SK-MEL-5 (cell line): Measurements from ENCODE around the gene DPP10. TPM values are rescaled to one million over a fixed set of nuclear protein-coding genes. Genes with fewer than 3 reads are reported as not detected.

Source experiments
- DNase-seq: peaks from one replicate; pipeline ENCODE4 v3.0.0-alpha.2; 2016; ENCODE audit warnings: low read depth, low spot score
- in situ Hi-C: cut with HindIII; loops from 2 replicates; pipeline ENCODE4 v1.10.0; 2016; ENCODE audit warnings: low sequenced_read_pairs, high pct_unique_total_duplicates, low pct_unique_long_range_greater_than_20kb
- total RNA-seq: library from RNA; depleted of rRNA; stranded (reverse); fragments of >200 nt; shearing (Covaris generic); gene quantifications from 2 replicates; pipeline ENCODE4 v1.2.3, GENCODE V29; 2014

DPP10 gene
- total RNA-seq, 1 experiment from 2014 or later, result not detected

DNA sequence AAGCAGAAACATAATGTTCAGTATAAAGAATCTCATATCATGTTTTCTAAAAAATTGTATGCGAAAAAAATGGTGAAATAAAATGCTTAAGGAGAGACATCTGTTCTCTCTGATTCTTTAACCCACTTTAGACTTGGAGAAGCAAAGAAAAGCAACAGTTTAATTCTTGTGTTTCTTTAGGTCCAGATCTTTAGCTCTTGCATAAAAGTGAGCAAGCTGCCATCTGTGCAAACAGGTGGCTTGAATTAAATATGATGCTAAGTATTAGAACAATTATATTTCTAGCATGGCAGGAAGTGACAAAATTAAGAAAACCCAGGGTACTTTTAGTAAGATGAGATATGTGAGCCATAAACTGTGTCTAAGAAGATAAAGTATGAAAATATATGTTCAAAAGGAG, 1038.3 kb downstream of the DPP10 start:
- DNase-seq, result no peak
- in situ Hi-C loops, result no loop called here

DNA sequence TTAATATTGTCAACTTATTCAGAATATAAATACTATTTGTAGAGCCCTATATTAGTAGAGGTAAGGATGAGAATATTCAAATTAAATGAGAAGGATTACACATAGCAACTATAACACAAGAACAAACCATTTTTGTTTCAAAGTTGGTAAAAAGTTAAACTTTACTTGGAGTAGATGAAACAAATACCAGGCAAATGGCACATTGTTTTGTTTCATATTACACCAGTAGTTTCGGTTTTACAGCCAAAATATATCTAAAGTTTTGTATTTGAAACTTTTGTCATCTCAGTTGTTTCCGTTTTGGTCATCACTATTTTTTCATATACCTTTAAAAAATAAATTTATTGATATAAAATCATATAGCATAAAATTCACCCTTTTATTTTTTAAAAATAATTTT, 1039.4 kb downstream of the DPP10 start:
- in situ Hi-C loops, result no loop called here
- no peak for DNase-seq

DNA sequence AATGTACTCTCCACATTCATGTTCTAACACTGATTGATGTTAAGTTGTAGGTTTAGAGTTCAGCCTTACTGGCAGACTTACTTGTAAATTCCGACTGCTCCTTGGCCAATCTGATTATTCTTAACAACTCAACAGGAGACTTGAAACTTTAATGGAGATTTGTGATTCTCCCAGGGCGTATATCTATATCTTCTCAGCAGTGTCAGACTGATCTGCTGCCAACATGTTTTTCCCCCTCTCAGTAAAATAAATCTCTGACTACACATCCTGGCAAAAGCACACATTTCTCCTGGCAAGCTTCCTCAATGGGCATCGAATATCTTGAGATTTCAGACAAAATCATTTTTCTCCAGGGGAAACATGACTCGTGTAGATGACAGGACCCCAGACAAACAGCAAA, 1041.2 kb downstream of the DPP10 start:
- no peak for DNase-seq
- in situ Hi-C loops, result no loop called here

DNA sequence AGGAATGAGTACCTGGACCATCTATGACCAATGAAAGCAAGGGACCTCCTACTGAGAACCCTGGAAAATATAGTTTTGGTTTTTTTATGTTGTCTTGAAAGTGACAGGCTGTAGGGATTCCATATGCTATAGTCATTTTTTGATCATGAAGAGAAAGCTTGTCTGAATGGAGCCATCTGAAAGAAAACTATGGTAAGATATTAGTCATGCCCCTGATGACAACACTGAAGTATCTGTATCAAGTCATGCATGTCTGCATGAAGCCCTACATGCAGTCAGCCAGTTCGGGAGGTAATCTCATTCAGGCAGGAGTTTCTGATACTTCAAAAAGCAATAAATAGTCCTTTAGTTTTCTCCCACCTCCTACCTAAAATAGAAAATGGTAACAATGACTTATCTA, 1042.0 kb downstream of the DPP10 start:
- in situ Hi-C loops, result no loop called here
- no peak for DNase-seq

DNA sequence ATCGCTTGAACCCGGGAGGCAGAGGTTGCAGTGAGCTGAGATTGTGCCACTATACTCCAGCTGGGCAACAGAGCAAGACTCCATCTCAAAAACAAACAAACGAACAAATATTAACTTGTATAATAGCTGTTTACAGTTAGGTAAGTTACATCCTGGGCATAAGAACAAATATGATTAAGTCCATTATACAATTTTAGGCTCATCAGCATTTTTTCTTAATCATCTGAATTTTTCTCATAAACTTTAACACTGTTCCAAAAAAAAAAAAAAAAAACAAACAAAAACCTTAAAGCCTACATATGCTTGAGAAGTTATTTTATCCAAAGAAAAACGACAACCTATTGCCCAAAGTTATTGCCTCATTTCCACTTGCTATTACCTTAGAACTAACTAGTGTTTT, 1042.5 kb downstream of the DPP10 start:
- in situ Hi-C loops, result no loop called here

DNA sequence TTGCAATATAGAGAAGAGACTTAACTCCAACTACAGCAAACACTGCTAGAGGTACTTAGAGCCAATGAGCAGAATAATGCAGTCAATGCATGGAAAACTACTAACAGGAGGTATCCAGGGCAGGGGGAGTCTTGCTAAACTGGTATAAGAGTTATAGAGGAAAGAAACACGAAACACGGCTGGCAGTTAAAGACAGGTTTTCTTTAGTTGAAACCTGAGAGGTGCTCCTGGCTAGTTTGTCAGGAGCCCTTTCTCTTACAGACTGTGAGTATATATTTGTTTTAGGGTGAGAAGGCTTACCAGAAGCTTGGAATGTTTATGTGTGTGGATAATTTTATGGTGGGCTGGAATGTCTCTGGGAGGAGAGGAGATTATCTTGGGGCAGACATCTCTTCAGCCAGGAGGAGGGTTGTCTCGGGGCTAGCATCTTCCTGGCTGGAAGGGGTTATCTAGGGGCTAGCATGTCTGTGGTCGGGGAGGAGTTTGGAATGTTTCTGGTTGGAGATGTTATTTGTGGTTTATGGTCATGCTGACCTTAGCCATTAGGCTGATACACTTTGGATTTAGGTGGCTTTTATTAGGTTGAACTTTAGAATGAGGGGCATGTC, 1048.8 kb downstream of the DPP10 start:
- in situ Hi-C loops, result no loop called here
- no peak for DNase-seq

More for the DNA sequence above, 1042.5 kb downstream of the DPP10 start:
- no peak for DNase-seq

DNA sequence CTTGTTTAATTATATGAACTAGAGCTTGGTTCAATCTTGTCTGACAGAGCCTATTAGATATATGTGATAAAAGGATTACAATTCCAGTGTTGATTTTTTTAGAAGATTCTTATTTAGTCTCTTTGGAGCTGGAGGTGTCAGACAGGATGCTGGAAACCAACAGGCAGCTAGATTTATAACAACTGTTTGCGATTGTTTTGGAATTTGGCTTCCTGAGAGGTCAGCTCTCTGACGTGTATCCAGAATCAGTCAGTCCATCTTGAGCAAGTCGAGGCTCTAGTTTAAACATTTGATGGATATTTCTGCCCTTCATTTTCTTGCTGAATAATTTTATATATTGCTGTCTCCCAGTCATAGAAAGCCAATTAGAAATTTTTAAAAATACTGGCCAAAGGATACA, 1062.9 kb downstream of the DPP10 start:
- in situ Hi-C loops, result no loop called here
- DNase-seq, result no peak

DNA sequence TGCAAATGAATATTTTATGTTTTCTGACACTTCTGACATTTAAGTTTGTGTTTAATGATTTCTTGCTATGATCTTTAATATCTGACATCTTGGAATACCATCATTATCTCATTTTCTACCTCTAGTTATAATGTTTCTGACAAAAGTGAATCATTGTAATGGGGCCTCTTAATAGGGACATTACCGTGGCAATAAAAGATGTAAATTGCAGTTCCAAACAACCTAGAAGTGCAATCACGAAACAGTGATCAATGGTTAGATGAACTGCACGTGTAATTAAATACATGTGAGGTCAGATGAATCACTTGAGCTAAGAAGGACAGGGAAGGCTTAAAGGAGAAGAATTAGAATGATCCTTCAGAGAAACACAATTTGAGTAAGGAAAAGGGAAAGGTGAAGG, 1078.3 kb downstream of the DPP10 start:
- in situ Hi-C loops, result no loop called here
- no peak for DNase-seq

DNA sequence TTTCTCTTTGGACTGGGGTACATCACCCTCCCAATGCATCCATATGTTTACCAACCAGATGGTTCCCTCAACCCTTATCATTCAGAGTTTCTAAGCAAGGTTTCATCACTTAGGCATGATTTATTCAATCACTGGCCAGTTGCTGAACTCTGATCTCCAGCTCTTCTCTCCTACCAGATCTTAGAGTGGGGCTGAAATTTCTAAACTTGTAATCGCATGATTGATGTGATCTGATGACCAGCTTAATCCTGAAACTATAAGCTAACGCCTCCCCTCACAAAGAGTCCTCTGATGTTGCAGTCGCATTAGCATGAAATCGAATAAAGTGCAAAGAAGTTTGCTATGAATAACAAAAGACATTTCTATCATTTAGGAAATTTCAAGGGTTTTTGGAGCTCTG, 1082.0 kb downstream of the DPP10 start:
- in situ Hi-C loops, result no loop called here
- DNase-seq, result no peak

DNA sequence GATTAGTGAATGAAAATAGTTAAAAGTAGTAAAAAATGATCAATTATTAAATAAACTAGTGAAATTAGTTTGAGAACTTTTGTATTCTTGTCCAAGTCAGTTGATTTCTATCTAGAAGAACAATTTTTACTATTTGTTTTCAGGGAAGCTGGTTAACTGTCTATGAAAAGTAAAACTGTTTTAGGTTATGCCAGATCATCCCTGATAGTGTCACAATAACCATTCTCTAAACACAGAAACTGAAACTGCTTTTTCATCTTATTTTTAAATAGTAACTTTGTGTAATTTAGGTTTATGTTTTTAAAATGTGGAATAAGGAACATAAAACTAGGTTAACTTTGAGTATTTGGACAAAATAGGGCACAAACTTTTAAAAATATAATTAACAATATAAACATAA, 1087.2 kb downstream of the DPP10 start:
- in situ Hi-C loops, result no loop called here

DNA sequence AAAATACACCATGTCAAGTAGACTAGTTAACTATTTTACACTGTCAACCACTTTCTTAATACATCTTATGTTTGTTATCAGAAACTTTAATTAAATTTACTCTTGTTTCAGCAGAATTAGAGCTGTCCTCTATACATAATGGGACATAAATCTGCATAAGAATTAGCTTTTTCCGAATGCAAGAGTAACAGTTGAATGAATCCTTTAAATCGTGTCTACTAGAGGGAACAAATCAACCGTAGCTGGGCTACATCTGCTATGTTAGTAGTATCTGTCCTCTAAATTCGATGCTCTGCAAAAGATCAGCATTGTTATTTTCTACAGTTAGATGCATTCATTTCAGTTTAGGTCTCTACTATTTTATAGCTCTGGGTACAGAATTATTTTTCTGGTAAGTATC, 1090.6 kb downstream of the DPP10 start:
- in situ Hi-C loops, result no loop called here

More for the DNA sequence above, 1087.2 kb downstream of the DPP10 start:
- no peak for DNase-seq

DNA sequence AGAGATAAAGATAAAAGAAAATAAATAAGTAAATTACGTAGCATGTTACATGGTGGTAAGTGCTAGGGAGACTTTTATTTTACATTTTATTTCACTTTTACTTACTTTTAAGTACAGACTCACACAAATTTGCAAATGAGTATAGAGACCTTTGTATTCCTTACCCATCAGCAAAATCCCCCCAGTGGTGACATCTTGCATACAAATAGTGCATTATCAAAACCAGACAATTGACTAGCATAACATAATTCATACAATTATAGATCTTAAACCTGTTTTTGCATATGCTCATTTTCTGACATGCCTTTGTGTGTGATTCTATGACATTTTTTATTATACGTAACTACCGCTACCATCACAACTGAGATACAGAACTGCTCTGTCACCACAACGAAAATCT, 1099.4 kb downstream of the DPP10 start:
- DNase-seq, result no peak
- in situ Hi-C loops, result no loop called here

More for the DNA sequence above, 1090.6 kb downstream of the DPP10 start:
- DNase-seq, result no peak

DNA sequence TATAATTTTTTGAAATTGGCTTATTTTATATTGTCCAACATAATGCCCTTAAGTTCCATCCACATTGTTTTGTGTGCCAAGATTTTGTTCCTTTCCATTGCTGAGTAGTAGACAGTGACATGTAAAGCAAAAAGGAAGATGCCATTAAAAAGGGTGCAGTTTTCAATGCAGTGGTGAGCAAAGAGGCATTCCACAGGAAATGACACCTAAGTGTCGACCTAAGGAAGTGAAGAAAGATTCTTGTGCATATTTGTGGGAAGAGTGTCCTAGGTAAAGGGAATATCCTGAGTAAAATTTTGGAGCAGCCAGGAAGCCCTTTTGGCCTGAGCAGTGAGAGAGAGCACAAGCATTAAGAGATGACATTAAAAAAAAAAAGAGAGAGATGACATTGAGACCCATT, 1099.9 kb downstream of the DPP10 start:
- in situ Hi-C loops, result no loop called here
- DNase-seq, result no peak

DNA sequence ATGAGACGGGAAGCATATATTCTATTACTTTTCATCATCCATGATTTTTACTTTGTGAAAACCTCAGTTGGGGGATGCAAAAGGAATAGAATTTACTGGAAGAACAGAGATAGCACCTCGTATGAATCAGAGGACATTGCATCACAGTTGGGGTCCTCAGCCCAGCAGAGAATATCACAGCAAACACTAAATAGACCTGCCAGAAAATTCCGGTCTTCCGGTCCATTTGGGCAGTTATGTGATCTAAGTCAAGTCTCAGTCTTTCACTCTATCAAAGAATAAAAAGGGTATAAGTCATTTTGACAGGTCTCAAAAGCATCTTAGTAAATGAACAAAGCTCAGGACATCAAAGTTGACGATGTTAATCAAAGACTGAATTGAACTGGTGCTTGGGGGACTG, 1100.6 kb downstream of the DPP10 start:
- no peak for DNase-seq
- in situ Hi-C loops, result no loop called here

DNA sequence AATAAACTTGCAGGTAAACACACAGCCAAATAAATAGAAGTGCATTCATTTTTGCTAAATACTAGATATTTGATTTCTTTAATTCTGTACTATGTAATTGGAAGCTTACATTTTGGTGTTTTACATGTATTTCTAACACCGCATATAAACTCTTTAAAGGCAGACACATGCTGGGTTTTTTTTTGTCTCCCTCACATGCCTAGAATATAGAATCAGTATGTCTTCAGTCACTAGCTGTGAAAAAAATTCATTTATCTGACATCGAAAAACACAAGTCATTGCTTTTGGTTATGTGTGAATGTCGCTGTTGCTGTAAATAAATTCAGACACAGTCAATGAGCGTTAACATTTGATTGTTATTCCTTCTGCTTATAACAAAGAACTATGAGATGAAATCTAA, 1101.0 kb downstream of the DPP10 start:
- in situ Hi-C loops, result no loop called here
- DNase-seq, result no peak

DNA sequence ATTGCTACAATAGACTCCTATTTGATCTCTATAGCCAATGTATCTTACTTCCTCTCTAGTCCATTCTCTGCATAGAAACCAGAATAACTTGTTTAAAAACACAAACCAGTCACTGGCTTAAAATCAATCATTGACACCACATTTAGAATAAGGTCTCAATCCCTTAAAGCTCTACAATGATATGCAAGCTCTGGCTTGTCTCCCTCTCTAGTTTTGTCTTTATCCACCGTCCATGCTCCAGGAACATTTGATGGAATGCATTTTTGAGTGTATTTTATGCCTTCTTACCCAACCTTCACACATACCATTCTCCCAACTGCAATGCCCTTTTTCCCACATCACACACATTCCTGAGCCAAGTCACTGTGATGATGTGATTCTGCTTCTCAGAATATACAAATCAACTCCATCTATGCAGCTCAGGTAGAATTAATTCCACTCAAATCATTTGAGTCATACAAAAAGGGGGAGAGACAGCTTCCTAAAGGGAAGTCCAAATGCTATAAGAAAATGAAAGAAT, 1107.2 kb downstream of the DPP10 start:
- in situ Hi-C loops, result no loop called here
- no peak for DNase-seq

DNA sequence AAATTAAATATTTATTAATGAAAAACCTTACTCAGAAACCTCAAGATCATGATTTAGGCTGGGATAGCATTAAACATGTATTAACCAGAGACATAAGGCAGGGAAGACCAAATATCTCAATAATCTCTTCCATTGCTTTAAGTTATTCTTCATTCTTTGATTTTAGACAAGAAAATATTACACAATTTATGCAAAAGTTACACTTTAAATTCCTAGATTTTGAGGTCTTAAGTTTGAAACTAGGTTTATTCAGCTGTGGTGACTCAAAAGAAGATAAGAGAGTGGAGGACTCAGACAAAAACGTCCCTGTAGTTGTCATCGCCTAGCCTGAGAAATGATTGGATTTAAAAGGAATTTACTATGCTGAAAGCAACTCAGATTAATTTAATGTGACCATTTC, 1110.3 kb downstream of the DPP10 start:
- DNase-seq, result no peak
- in situ Hi-C loops, result no loop called here

DNA sequence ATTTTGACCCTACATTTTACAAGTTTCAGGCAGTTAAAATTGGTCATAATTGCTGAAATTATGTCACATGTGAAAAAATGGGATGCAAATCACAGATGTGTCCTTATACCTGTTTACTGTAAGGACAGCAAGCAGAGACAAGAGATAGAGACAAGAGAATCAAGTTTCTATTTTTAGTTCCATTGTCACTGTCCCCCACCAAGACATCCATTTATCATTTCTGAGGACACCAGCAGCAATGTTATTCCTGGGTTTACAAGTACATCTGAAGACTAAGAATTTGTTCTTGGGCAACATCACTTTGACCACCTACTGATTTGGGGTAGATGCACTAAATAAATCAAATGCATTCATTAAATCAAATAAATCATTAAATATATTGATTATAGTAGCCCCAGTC, 1111.7 kb downstream of the DPP10 start:
- in situ Hi-C loops, result no loop called here
- no peak for DNase-seq

DNA sequence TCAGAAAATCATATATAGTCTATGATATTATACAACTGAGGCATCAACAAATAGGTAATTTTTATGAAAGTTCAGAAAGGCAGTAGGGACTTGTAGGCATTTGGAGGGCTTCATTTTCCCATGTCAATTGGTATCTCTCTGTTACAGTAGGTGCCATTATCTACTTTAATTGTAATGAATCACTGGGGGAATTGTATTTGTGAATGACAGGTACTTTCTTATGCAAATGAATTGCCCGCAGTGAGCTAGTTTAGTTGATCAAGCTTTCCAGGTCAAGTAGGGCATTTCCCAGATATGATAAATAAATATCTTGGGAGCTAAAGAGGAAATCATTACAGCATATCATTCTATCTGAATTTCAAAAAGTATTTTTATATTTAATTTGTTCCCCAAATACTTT, 1116.3 kb downstream of the DPP10 start:
- in situ Hi-C loops, result no loop called here
- no peak for DNase-seq

DNA sequence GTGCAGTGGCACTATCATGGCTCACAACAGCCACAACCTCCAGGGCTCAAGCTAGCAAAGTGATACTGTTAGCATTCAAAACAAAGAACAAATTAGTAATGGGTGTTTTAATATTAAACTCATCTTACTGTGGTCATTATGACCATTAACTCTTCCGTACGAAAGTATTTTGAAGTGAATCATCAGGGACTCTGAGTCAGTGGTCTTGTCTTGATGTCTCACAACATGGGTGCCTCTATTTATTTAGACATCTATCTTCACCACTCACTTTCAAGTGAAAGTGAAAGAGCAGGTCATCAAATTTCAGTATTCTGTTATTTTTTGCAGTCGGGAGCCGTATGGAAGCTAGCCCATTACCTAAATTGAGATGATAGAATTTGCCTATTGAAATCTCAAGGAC, 1118.2 kb downstream of the DPP10 start:
- in situ Hi-C loops, result no loop called here
- no peak for DNase-seq
